LNCAP (cell line): ENCODE results near the gene BNC2.

Experiments used
- TF ChIP-seq, protein P1 (sequence below): fragments of 450-650 bp; IDR thresholded peaks from 2 replicates; pipeline ENCODE4 v1.5.1; 2017; ENCODE audit warnings: mild to moderate bottlenecking

Gene BNC2

GRCh38 chr9:16398691-16399090 is 471.8 kb downstream of the BNC2 start:
- TF ChIP-seq, protein P1, sequence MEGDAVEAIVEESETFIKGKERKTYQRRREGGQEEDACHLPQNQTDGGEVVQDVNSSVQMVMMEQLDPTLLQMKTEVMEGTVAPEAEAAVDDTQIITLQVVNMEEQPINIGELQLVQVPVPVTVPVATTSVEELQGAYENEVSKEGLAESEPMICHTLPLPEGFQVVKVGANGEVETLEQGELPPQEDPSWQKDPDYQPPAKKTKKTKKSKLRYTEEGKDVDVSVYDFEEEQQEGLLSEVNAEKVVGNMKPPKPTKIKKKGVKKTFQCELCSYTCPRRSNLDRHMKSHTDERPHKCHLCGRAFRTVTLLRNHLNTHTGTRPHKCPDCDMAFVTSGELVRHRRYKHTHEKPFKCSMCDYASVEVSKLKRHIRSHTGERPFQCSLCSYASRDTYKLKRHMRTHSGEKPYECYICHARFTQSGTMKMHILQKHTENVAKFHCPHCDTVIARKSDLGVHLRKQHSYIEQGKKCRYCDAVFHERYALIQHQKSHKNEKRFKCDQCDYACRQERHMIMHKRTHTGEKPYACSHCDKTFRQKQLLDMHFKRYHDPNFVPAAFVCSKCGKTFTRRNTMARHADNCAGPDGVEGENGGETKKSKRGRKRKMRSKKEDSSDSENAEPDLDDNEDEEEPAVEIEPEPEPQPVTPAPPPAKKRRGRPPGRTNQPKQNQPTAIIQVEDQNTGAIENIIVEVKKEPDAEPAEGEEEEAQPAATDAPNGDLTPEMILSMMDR, result no peak

DNA sequence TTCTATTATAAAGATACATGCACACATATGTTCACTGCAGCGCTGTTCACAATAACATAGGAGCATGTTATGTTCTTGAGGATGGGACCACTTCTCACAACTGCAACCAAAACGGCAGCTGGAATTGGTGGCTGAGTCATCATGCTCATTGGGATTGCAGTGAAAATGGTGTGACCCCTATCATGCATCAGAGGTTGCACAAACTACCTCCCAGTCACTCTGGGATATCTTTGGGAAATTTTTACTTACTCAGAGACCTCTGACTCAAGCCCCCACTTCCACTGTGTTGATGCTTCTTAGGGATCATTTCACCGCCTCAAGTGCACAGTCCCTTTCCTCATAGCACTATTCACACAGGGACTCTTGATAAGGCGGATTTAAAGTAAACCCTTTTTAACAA is 474.1 kb downstream of the BNC2 start:
- TF ChIP-seq, protein P1, result no peak

DNA sequence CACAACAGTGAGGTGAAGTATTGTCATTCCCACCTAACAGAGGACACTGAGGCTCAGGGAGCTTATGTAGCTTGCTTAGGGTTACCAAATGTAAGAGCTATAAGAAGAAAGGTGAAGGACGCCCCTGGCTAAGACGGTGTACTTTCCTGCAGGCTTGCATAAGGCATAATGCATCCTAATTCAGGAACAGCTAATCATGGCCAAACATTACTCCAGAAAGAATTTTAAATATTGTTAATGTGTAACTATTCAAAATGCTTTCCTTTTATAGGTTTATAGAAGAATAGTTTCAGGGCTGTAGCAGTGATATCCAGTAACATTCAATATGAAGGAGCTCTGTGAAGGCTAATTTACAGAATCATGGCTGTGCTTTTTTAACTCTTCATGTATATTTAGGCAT is 479.1 kb downstream of the BNC2 start:
- TF ChIP-seq, protein P1, result no peak

GRCh38 chr9:16387382-16387781 is 483.1 kb downstream of the BNC2 start:
- TF ChIP-seq, protein P1, result no peak

DNA sequence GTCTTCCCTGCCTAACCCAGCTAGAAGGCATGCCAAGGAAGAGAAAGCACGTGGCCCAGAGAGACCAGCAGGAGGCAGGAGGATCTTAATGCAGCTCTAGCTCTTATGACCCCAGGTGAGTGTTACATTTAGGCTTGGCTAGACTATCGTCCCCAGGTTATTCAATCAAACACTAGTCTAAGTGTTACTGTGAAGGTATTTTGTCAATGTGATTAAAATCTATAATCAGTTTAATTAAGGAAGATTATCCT is 483.7 kb downstream of the BNC2 start:
- TF ChIP-seq, protein P1, result no peak

- TF ChIP-seq, protein P1, result no peak
Observed at GRCh38 chr9:16386007-16386826, 484.3 kb downstream of the BNC2 start.

DNA sequence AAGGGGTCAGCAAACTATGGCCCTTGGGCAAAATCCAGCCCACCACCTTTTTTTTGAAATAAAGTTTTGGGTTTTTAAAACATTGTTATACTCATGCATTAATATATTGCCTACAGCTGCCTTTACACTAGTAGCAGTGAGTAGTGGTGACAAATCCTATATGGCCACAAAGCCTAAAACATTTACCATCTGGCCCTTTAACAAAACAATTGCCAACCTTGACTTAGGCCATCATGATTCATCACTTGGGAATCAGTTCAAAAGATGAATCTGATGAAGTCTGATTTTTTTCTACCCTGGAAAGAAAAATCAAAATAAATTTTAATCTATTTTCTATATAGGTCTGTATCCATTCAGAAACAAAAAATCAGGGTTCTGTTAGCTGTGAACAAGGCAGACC is 484.9 kb downstream of the BNC2 start:
- TF ChIP-seq, protein P1, result no peak

- TF ChIP-seq, protein P1, result no peak
Observed at GRCh38 chr9:16384993-16385392, 485.5 kb downstream of the BNC2 start.
